Activated gamma-delta T cell treated with Interleukin-2 at 50 U/mL for 16 hours (primary cell): Measurements from ENCODE around the gene CORO7.

Source experiments
- DNase-seq: peaks from one replicate; pipeline ENCODE4 v3.0.0-alpha.2; 2020

The CORO7 gene

GRCh38 chr16:4369007-4369733, 47.2 kb downstream of the CORO7 start:
- DNase-seq: no peak

- no peak for DNase-seq
Measured at GRCh38 chr16:4367393-4367856, 49.0 kb downstream of the CORO7 start.

GRCh38 chr16:4366016-4366415, 50.4 kb downstream of the CORO7 start:
- DNase-seq: no peak

GRCh38 chr16:4365615-4366014, 50.8 kb downstream of the CORO7 start:
- DNase-seq: no peak

- no peak for DNase-seq
Measured at GRCh38 chr16:4365014-4365406, 51.4 kb downstream of the CORO7 start.

GRCh38 chr16:4364196-4365013, 52.0 kb downstream of the CORO7 start:
- DNase-seq: no peak

GRCh38 chr16:4362476-4363135, 53.8 kb downstream of the CORO7 start:
- no peak for DNase-seq

GRCh38 chr16:4361944-4362311, 54.5 kb downstream of the CORO7 start:
- no peak for DNase-seq

- no peak for DNase-seq
Measured at GRCh38 chr16:4361033-4361943, 55.1 kb downstream of the CORO7 start.

GRCh38 chr16:4360538-4361021, 55.8 kb downstream of the CORO7 start:
- DNase-seq: no peak

GRCh38 chr16:4359914-4360313, 56.5 kb downstream of the CORO7 start:
- DNase-seq: no peak

- DNase-seq: peak; percentile 70
Measured at GRCh38 chr16:4358831-4359561, 57.4 kb downstream of the CORO7 start.

GRCh38 chr16:4358236-4358635, 58.2 kb downstream of the CORO7 start:
- DNase-seq: no peak

GRCh38 chr16:4356820-4357219, 59.6 kb downstream of the CORO7 start:
- DNase-seq: no peak

- DNase-seq: no peak
Measured at GRCh38 chr16:4354512-4355409, 61.6 kb downstream of the CORO7 start.

GRCh38 chr16:4353675-4354074, 62.7 kb downstream of the CORO7 start:
- DNase-seq: no peak

- no peak for DNase-seq
Measured at GRCh38 chr16:4352843-4353242, 63.6 kb downstream of the CORO7 start.

- DNase-seq: no peak
Measured at GRCh38 chr16:4351880-4352279, 64.5 kb downstream of the CORO7 start.

GRCh38 chr16:4350787-4351659, 65.4 kb downstream of the CORO7 start, which contains the start of gene PAM16:
TSS of gene PAM16 (minus strand) at chr16:4351321. CDS start at chr16:4351234, 87 bp downstream.
- peak; percentile 98 for DNase-seq
